Activated CD4-positive, alpha-beta T cell treated with anti-CD3 and anti-CD28 coated beads, Interleukin-2, amount 10 ng/mL, durations not matched to agents 7 days and 5 days (primary cell): Measurements from ENCODE around the gene CAPS2. TPM values are rescaled to one million over a fixed set of nuclear protein-coding genes. Genes with fewer than 3 reads are reported as not detected.

Experiments
- CTCF ChIA-PET: fragments of 350-600 bp; sonication (Branson Sonifier 250); formaldehyde crosslinking; loops from one replicate; lab custom pipeline; 2021; ENCODE audit warnings: antibody characterized with exemption; lab: Charles Lee
- POLR2A ChIA-PET: fragments of 350-600 bp; sonication (Branson Sonifier 250); formaldehyde crosslinking; loops from one replicate; lab custom pipeline; 2021; ENCODE audit warnings: antibody characterized with exemption; lab: Charles Lee
- DNase-seq: peaks from one replicate; pipeline ENCODE4 v3.0.0-alpha.2; 2020
- H3K27ac Mint-ChIP-seq: one replicate; pipeline ENCODE4 v1.8.0; 2021; ENCODE audit warnings: mild to moderate bottlenecking, moderate library complexity, mixed read lengths
- H3K27me3 Mint-ChIP-seq: one replicate; pipeline ENCODE4 v1.8.0; 2021; ENCODE audit warnings: mixed read lengths
- H3K36me3 Mint-ChIP-seq: one replicate; pipeline ENCODE4 v1.8.0; 2021; ENCODE audit warnings: low read depth, mixed read lengths
- H3K4me1 Mint-ChIP-seq: one replicate; pipeline ENCODE4 v1.8.0; 2021; ENCODE audit warnings: mixed read lengths
- H3K4me3 Mint-ChIP-seq: one replicate; pipeline ENCODE4 v1.8.0; 2021; ENCODE audit warnings: mild to moderate bottlenecking, moderate library complexity, mixed read lengths
- H3K9me3 Mint-ChIP-seq: one replicate; pipeline ENCODE4 v1.8.0; 2021; ENCODE audit warnings: mixed read lengths
- total RNA-seq, 2 experiments: library from RNA; stranded (reverse); gene quantifications; one replicate each; pipeline ENCODE4 v1.2.3, GENCODE V29; 2021

CAPS2 gene
- total RNA-seq, 2 experiments from 2014 or later = 1.3 to 2.1 TPM

GRCh38 chr12:75227132-75227531 is 103.0 kb downstream of the CAPS2 start:
- Mint-ChIP-seq H3K9me3 (peaks cover 4% of the 10 kb centered on the region), H3K27me3 (no peaks in the 10 kb centered on the region), H3K4me3 (no peak overlapping the region), H3K36me3 (no peaks in the 10 kb centered on the region), H3K27ac (no peak overlapping the region), H3K4me1 (no peaks in the 10 kb centered on the region)
- DNase-seq = no peak
- POLR2A ChIA-PET = no interaction called here
- CTCF ChIA-PET = interaction anchor here (0.7 kb wide), 1 partner anchor 501 kb away, joined by 3 read pairs; no protein-coding TSS in a partner anchor

Other genes with a start within 250 kb of the CAPS2 start
- not detected for gene KCNC2, start 120.5 kb downstream of the CAPS2 start, total RNA-seq
- gene GLIPR1L1, start 4.3 kb upstream of the CAPS2 start, total RNA-seq = not detected
- under 1 TPM; 0.30 to 0.75 TPM for gene GLIPR1L2, start 60.8 kb upstream of the CAPS2 start, total RNA-seq
- 10 to 100 TPM; 35.2 to 43.6 TPM for gene GLIPR1, start 150.4 kb upstream of the CAPS2 start, total RNA-seq
- 10 to 100 TPM; 72.6 to 75.3 TPM for gene KRR1, start 181.3 kb upstream of the CAPS2 start, total RNA-seq